Trophoblast cell (in vitro differentiated cells and primary cell): Measurements from ENCODE around the gene CLASP1.

Experiments used
- DNase-seq, 2 donors: peaks; one replicate each; pipeline ENCODE4 v3.0.0-alpha.2; 2016
- H2AFZ ChIP-seq: 2 replicates; pipeline ENCODE4 v1.6.1; 2013; ENCODE audit warnings: low read length, moderate library complexity, mild to moderate bottlenecking; ENCODE audit not compliant: insufficient read depth, poor library complexity
- H2AK5ac ChIP-seq: 2 replicates; pipeline ENCODE4 v1.6.1; 2013; ENCODE audit warnings: mild to moderate bottlenecking, low read length
- H2BK120ac ChIP-seq: 2 replicates; pipeline ENCODE4 v1.6.1; 2013; ENCODE audit warnings: low read length, mild to moderate bottlenecking, moderate library complexity; ENCODE audit not compliant: insufficient read depth, poor library complexity
- H2BK12ac ChIP-seq: 2 replicates; pipeline ENCODE4 v1.6.1; 2013; ENCODE audit warnings: mild to moderate bottlenecking, low read length, moderate library complexity
- H2BK5ac ChIP-seq: 2 replicates; pipeline ENCODE4 v1.6.1; 2013; ENCODE audit warnings: low read length, low read depth, moderate library complexity, mild to moderate bottlenecking; ENCODE audit not compliant: poor library complexity
- H3K14ac ChIP-seq: 2 replicates; pipeline ENCODE4 v1.6.1; 2013; ENCODE audit warnings: mild to moderate bottlenecking, low read length
- H3K18ac ChIP-seq: 2 replicates; pipeline ENCODE4 v1.6.1; 2013; ENCODE audit warnings: mild to moderate bottlenecking, low read length
- H3K23ac ChIP-seq: 2 replicates; pipeline ENCODE4 v1.6.1; 2013; ENCODE audit warnings: low read length
- H3K27ac ChIP-seq: 2 replicates; pipeline ENCODE4 v1.5.1; 2013; ENCODE audit warnings: low read depth, mild to moderate bottlenecking, inconsistent platforms, low read length, moderate library complexity
- H3K27me3 ChIP-seq: 2 replicates; pipeline ENCODE4 v1.6.1; 2013; ENCODE audit warnings: inconsistent platforms, mild to moderate bottlenecking, low read length, moderate library complexity; ENCODE audit not compliant: insufficient read depth
- H3K36me3 ChIP-seq, 2 experiments: 1 replicate in 1 of 2; 2 replicates in 1 of 2; pipeline ENCODE4 v1.6.1; 2013; ENCODE audit warnings: low read length in 2 of 2, mild to moderate bottlenecking in 2 of 2, moderate library complexity in 1 of 2; ENCODE audit not compliant: insufficient read depth in 2 of 2, control insufficient read depth in 1 of 2
- H3K4ac ChIP-seq: 2 replicates; pipeline ENCODE4 v1.6.1; 2013; ENCODE audit warnings: low read depth, mild to moderate bottlenecking, low read length, moderate library complexity
- H3K4me1 ChIP-seq, 2 experiments: 1 replicate in 1 of 2; 2 replicates in 1 of 2; pipeline ENCODE4 v1.6.1; 2013; ENCODE audit warnings: low read length in 2 of 2, mild to moderate bottlenecking in 2 of 2, moderate library complexity in 1 of 2; ENCODE audit not compliant: insufficient read depth in 2 of 2, control insufficient read depth in 1 of 2
- H3K4me2 ChIP-seq: 2 replicates; pipeline ENCODE4 v1.6.1; 2013; ENCODE audit warnings: inconsistent platforms, mild to moderate bottlenecking, low read length, moderate library complexity
- H3K4me3 ChIP-seq: 2 replicates; pipeline ENCODE4 v1.5.1; 2013; ENCODE audit warnings: mild to moderate bottlenecking, low read depth, low read length, inconsistent platforms
- H3K79me1 ChIP-seq: one replicate; pipeline ENCODE4 v1.6.1; 2013; ENCODE audit warnings: low read length
- H3K79me2 ChIP-seq: 2 replicates; pipeline ENCODE4 v1.6.1; 2013; ENCODE audit warnings: low read length, mild to moderate bottlenecking; ENCODE audit not compliant: control insufficient read depth, insufficient read depth, poor library complexity
- H3K9ac ChIP-seq: 2 replicates; pipeline ENCODE4 v1.6.1; 2013; ENCODE audit warnings: mild to moderate bottlenecking, low read length
- H3K9me3 ChIP-seq: 2 replicates; pipeline ENCODE4 v1.6.1; 2013; ENCODE audit warnings: low read depth, mild to moderate bottlenecking, control low read depth, inconsistent platforms, low read length; ENCODE audit not compliant: insufficient read depth
- H4K12ac ChIP-seq: 2 replicates; pipeline ENCODE4 v1.6.1; 2013; ENCODE audit warnings: low read depth, mild to moderate bottlenecking, low read length, moderate library complexity
- H4K8ac ChIP-seq: 2 replicates; pipeline ENCODE4 v1.6.1; 2013; ENCODE audit warnings: low read depth, mild to moderate bottlenecking, low read length, moderate library complexity
- H4K91ac ChIP-seq: one replicate; pipeline ENCODE4 v1.6.1; 2013; ENCODE audit warnings: low read depth, mild to moderate bottlenecking, low read length, moderate library complexity
- WGBS: extraction: QIAGEN DNeasy Blood & Tissue Kit; methylation state at CpG from one replicate; pipeline ENCODE4 v1.1.7; 2013; ENCODE audit warnings: missing lambda C conversion rate; ENCODE audit not compliant: insufficient read length, insufficient coverage; ENCODE audit errors: extremely low coverage; 5-methylcytosine and 5-hydroxymethylcytosine counted together

The CLASP1 gene

DNA sequence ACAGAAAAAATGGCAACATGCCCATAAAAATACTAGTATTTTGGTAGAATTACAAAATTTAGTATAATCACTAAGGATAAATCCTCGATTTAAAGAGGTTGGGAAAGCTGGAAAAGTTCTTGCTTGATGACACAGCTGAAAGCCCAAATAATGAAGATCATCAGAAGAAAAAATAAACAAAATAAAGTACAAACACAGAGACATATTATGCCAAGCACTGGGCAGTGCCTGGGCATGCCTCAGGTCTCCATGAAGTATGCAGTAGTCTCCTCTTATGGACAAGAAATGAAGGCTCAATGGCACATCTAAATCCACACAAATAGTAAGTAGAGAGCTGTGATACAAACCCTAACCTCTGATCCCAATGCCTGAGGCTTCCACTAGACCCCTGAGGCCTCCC is 60.9 kb downstream of the CLASP1 start:
- Histone ChIP-seq H3K27me3 (no peaks in the 10 kb centered on the region), H4K91ac (no peak overlapping the region), H3K4me1 (no peaks in the 10 kb centered on the region), H2BK5ac (no peak overlapping the region), H3K4ac (no peak overlapping the region), H3K79me1 (no peaks in the 10 kb centered on the region), H4K12ac (no peak overlapping the region), H2BK120ac (no peak overlapping the region), H3K9ac (no peak overlapping the region), H3K79me2 (no peaks in the 10 kb centered on the region), H3K4me3 (no peak overlapping the region), H3K23ac (no peak overlapping the region), H3K36me3 (peaks cover 0 to 2% of the 10 kb centered on the region in 2 experiments), H3K27ac (no peak overlapping the region), H2BK12ac (no peak overlapping the region), H4K8ac (no peak overlapping the region), H3K18ac (no peak overlapping the region), H2AFZ (no peak overlapping the region), H3K9me3 (no peaks in the 10 kb centered on the region), H3K14ac (no peak overlapping the region), H3K4me2 (no peak overlapping the region), H2AK5ac (no peak overlapping the region)
- no peak for DNase-seq
- WGBS: no CpG with 5 or more reads among the region's 1 CpG

DNA sequence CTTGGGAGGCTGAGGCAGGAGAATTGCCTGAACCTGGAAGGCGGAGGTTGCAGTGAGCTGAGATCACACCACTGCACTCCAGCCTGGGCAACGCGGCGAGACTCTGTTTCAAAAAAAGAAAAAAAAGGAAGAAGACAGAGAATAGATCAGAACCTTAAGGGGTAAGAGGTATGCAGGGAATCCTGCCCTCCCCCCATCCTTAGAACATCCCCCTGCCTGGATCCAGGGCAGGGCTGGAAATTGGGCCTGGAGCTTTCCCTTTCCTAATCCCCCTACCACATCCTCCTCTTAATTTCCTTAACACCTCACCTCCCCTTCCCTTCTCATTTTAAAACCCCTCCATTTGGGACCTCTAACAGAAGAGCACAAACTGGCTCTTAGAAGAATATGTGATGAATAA is 62.1 kb downstream of the CLASP1 start:
- Histone ChIP-seq H2BK5ac (no peak overlapping the region), H3K36me3 (peaks cover 0 to 2% of the 10 kb centered on the region in 2 experiments), H3K79me1 (no peaks in the 10 kb centered on the region), H2BK12ac (no peak overlapping the region), H3K14ac (no peak overlapping the region), H3K23ac (no peak overlapping the region), H3K4me2 (no peak overlapping the region), H2AK5ac (no peak overlapping the region), H3K4me3 (no peak overlapping the region), H2BK120ac (no peak overlapping the region), H3K4me1 (no peaks in the 10 kb centered on the region), H3K79me2 (no peaks in the 10 kb centered on the region), H3K18ac (no peak overlapping the region), H4K8ac (no peak overlapping the region), H4K91ac (no peak overlapping the region), H3K4ac (no peak overlapping the region), H3K27me3 (no peaks in the 10 kb centered on the region), H3K27ac (no peak overlapping the region), H3K9ac (no peak overlapping the region), H2AFZ (no peak overlapping the region), H4K12ac (no peak overlapping the region), H3K9me3 (no peaks in the 10 kb centered on the region)
- WGBS: no CpG with 5 or more reads among the region's 4 CpGs
- no peak for DNase-seq

- Histone ChIP-seq H2BK5ac (no peak overlapping the region), H3K4me2 (no peak overlapping the region), H4K91ac (no peak overlapping the region), H3K9ac (no peak overlapping the region), H3K14ac (no peak overlapping the region), H2BK12ac (no peak overlapping the region), H4K12ac (no peak overlapping the region), H2AFZ (no peak overlapping the region), H3K79me1 (no peaks in the 10 kb centered on the region), H4K8ac (no peak overlapping the region), H3K4ac (no peak overlapping the region), H3K4me3 (no peak overlapping the region), H3K4me1 (no peaks in the 10 kb centered on the region), H3K27me3 (no peaks in the 10 kb centered on the region), H3K9me3 (no peaks in the 10 kb centered on the region), H3K36me3 (no peaks in the 10 kb centered on the region), H3K18ac (no peak overlapping the region), H2AK5ac (no peak overlapping the region), H3K23ac (no peak overlapping the region), H3K79me2 (no peaks in the 10 kb centered on the region), H2BK120ac (no peak overlapping the region), H3K27ac (no peak overlapping the region)
- WGBS: no CpG with 5 or more reads among the region's 4 CpGs
- DNase-seq: no peak
Observed at GRCh38 chr2:121584741-121585140, 64.5 kb downstream of the CLASP1 start.

- Histone ChIP-seq H4K91ac (no peak overlapping the region), H3K79me2 (no peaks in the 10 kb centered on the region), H3K4me3 (no peak overlapping the region), H3K27me3 (no peaks in the 10 kb centered on the region), H2AFZ (no peak overlapping the region), H3K18ac (no peak overlapping the region), H3K4me1 (no peaks in the 10 kb centered on the region), H3K27ac (no peak overlapping the region), H2BK120ac (no peak overlapping the region), H3K9ac (no peak overlapping the region), H3K79me1 (no peaks in the 10 kb centered on the region), H2BK12ac (no peak overlapping the region), H3K36me3 (no peaks in the 10 kb centered on the region), H3K14ac (no peak overlapping the region), H3K23ac (no peak overlapping the region), H3K4me2 (no peak overlapping the region), H3K4ac (no peak overlapping the region), H2BK5ac (no peak overlapping the region), H4K8ac (no peak overlapping the region), H2AK5ac (no peak overlapping the region), H4K12ac (no peak overlapping the region), H3K9me3 (no peaks in the 10 kb centered on the region)
- WGBS: no CpG with 5 or more reads among the region's 3 CpGs
- no peak for DNase-seq
Observed at GRCh38 chr2:121583555-121583954, 65.7 kb downstream of the CLASP1 start.
